NCI-H187 treated with DMSO at 0.1 percent for 48 hours (cell line): ENCODE results near the gene ANXA2R.
"Not testable (repeated sequence)": the region's sequence is repeated elsewhere in the genome, so short reads cannot be mapped to it uniquely, and the experiment has no call there.

Source experiments
- DNase-seq: peaks from one replicate; lab custom pipeline; 2025; lab: John Stamatoyannopoulos, UW

The ANXA2R gene, protein sequence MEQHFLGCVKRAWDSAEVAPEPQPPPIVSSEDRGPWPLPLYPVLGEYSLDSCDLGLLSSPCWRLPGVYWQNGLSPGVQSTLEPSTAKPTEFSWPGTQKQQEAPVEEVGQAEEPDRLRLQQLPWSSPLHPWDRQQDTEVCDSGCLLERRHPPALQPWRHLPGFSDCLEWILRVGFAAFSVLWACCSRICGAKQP

DNA sequence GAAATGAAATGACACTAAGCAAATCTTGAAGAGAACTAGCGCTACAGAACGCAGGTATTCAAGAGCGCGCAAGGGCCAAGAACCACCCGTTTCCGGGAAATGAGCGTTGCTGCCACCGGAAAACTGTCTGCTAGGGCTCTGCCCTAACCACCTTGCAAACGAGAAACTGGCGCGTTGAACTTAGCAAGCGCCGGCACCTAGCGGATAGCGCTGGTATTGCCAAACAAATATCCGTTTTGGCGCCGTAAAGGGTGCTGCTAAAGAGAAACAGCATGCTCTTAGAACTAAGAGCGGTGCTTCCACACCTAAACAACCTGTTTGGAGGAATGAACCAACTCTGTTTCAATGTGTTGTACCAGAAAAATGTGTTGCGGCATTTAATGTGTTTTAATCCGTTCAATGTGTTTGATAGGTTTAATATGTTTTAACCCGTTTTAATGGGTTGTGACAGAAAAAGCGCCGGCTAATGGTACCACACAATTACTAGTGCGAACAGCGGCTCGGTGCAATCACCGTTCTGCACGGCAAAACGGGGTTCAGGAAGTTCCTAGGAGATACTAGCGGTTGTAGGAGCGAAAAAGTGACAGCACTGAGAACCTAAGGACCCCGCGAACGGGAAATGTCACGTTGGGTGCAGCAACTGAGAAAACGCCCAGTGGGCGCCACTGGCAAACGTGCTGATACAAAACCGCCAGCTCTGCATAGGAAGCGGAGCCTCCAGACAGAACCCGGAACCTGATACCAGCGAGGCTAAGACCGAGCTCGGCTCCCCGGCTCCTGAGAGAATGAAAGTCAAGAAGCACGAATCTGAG is at the start of gene ANXA2R:
ANXA2R (minus strand) TSS at position 33 of the 812 bp plus-strand sequence. CDS start 273 bp downstream, outside the sequence.
- DNase-seq: peak; percentile 97

GRCh38 chr5:43086118-43086908 is 46.2 kb upstream of the ANXA2R start:
- DNase-seq: not testable (repeated sequence)

DNA sequence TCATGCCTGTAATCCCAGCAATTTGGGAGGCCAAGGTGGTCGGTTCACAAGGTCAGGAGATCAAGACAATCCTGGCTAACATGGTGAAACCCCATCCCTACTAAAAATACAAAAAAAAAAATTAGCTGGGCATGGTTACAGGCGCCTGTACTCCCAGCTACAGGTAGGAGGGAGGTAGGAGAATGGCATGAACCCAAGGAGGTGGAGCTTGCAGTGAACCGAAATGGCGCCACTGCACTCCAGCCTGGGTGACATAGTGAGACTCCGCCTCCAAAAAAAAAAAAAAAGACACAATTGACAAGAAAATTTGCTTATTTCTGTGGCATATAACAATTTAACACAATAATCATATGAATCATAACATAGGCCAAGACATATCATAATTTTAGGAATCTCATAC is 45.3 kb upstream of the ANXA2R start:
- DNase-seq: no peak

GRCh38 chr5:43084468-43084867 is 44.3 kb upstream of the ANXA2R start:
- DNase-seq: not testable (repeated sequence)

DNA sequence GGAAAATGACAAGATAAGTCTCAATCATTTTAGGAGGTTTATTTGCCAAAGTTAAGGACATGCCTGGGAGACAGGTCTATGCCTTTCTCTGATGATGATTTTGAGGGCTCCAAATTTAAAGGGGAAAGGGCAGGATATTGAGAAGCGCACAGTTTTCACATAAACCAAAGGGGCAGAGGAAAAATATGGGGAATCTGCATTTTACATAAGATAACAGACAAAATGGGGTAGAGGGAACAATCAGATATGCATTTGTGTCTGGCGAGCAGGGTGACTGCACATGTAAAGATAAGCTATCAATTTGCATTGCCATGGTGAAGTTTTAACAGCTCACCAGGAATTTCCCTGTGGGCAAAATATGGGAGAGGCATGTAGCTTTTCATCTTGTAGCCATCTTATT is 41.2 kb upstream of the ANXA2R start:
- DNase-seq: not testable (repeated sequence)

- DNase-seq: no peak
These were observed 38.8 kb upstream of the ANXA2R start for GRCh38 chr5:43078956-43079355.

DNA sequence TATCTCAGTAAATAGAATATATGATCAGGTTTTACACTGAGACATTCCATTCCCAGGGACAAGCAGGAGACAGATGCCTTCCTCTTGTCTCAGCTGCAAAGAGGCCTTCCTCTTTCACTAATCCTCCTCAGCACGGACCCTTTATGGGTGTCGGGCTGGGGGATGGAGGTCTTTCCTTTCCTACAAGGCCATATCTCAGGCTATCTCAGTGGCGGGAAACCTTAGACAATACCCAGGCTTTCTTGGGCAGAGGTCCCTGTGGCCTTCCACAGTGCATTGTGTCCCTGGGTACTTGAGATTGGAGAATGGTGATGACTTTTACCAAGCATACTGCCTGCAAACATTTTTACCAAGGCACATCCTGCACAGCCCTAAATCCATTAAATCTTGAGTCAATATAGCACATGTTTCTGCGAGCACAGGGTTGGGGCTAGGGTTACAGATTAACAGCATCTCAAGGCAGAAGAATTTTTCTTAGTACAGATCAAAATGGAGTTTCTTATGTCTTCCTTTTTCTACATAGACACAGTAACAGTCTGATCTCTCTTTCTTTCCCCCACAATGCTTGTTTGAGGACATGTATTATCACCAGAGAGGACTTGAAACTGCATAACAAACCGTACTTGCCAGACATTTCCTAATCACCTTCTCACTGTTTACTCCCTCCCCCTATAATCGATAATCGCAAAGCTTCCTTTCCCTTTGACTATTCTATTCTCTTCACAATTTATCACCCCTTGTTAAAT is 37.5 kb upstream of the ANXA2R start:
- DNase-seq: not testable (repeated sequence)

- DNase-seq: peak; percentile 79
These were observed 35.5 kb upstream of the ANXA2R start for GRCh38 chr5:43075319-43076293.

DNA sequence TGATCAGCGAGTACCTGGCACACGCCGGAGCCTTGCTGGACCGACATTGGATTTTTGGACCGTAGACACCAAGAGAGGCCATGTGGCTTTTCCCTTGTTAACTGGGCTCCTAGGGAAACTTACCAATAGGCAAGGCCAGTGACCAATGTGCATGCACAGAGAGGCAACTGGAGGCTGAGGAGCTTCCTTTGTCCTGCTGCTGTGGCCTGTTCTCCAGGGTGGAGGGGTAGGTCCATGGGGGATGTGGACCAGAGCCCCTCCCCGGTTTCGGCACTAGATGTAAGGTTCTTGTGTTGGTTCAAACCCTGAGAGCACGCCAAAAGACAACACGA is 34.8 kb upstream of the ANXA2R start:
- no peak for DNase-seq

GRCh38 chr5:43073597-43074546 is 33.8 kb upstream of the ANXA2R start:
- DNase-seq: peak; percentile 55

GRCh38 chr5:43069401-43069720 is 29.2 kb upstream of the ANXA2R start:
- DNase-seq: not testable (repeated sequence)

- no peak for DNase-seq
These were observed 27.9 kb upstream of the ANXA2R start for GRCh38 chr5:43068037-43068436.

GRCh38 chr5:43066799-43067741 is 27.0 kb upstream of the ANXA2R start:
- peak; percentile 82 for DNase-seq

DNA sequence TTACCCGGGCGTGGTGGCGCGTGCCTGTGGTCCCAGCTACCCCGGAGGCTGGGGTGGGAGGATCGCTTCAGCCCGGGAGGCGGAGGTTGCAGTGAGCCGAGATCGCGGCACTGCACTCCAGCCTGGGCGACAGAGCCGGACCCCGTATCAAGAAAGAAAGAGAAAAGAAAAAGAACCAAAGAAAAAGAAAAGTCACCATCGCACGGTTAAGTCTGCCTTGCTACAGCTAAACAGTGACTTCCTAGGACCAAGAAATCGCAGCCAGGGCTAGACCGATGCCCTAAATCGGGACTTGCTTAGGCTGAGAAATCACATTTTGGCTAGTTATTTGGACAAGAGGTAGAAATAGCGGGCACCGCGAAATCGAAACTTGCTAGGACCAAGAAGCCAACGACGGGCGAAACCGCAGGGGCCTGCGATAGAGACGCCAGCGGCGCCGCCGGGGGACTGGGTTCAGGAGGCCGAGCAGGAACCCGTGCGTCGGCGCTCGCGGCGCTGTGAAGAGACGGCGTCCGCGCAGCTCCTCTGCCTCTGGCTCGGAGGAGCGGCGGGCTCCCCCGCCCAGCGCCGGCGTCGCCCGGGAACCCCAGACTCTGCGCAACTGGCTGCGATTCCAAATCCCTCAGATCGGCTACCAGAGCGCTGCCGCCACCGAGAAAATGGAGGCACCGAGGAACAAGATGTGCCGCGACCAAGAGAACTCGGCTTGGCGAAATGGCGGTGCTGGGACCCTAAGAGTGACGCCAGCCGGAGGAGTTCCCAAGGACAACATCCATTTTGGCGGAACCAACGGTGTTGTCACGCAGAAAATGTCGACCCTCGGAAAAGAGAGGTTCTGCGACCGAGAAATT is 26.1 kb upstream of the ANXA2R start:
- no peak for DNase-seq

DNA sequence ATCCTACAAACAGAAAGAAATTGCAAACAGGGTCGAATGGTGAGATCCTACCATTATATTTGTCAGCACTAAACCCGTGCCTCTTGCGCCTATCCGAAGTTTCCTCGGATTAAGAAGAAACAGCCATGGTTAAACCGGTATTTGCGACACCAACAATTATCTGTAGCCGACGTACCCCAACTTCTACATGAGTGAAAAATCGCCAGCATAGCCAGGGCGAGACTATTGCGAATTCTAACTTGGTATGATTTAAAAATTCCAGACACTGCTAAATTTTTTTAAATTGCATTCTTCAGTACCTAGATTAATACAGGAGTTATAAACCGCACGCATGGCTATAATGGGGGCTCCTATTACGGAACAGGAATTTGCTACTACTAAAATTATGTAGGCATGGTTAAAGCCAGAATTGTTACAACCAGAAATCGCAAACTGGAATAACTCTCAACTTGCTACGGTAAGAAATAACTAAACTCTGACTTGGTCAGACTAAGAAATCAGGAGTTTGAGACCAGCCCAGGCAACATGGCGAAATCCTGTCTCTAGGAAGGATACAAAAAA is 25.3 kb upstream of the ANXA2R start:
- no peak for DNase-seq

DNA sequence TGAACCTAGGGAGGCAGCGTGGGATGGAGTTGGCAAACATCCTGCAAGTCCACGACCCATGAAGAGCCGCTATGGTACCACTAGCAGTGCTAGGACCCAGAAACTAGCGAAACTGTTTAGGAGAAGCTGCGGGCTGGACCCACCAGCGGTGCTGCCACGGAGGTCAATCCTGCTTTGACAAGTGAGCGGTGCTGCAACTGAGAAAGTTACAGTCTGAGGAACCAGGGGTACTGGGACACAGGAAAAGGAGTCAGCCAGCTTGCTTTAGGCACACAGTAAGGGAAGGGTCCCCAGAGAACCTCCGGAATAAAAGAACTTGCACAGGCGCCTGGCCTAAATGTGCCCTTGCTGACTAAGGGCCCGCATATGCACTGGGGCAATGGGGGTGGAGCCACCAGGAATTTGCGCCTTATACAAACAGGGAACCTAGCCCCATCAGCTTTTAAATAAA is 23.6 kb upstream of the ANXA2R start:
- no peak for DNase-seq

GRCh38 chr5:43061352-43062075 is 21.4 kb upstream of the ANXA2R start:
- DNase-seq: no peak
